Measurements from ENCODE around the gene KNG1.

DNA sequence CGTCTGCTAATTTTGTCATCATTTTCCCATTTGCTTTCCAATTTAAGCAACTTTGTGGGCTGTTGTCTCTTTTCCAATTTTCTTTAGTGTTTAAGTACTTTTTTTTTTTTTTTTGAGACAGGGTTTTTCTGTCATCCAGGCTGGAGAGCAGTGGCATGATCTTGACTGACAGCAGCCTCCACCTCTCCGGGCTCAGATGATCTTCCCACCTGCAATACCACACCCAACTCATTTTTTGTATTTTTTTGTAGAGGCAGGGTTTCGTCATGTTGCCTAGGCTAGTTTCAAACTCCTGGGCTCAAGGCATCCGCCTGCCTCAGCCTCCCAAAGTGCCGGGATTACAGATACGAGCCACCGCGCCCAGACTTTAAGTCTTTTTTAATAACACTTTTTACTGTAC is 40.1 kb downstream of the KNG1 start:
- TF ChIP-seq POLR2AphosphoS5 (IDR thresholded peaks at IDR 0.05) (no peak), POLR2A (IDR thresholded peaks at IDR 0.05) (no peak)
- TF ChIP-seq, protein P1, sequence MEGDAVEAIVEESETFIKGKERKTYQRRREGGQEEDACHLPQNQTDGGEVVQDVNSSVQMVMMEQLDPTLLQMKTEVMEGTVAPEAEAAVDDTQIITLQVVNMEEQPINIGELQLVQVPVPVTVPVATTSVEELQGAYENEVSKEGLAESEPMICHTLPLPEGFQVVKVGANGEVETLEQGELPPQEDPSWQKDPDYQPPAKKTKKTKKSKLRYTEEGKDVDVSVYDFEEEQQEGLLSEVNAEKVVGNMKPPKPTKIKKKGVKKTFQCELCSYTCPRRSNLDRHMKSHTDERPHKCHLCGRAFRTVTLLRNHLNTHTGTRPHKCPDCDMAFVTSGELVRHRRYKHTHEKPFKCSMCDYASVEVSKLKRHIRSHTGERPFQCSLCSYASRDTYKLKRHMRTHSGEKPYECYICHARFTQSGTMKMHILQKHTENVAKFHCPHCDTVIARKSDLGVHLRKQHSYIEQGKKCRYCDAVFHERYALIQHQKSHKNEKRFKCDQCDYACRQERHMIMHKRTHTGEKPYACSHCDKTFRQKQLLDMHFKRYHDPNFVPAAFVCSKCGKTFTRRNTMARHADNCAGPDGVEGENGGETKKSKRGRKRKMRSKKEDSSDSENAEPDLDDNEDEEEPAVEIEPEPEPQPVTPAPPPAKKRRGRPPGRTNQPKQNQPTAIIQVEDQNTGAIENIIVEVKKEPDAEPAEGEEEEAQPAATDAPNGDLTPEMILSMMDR (IDR thresholded peaks at IDR 0.05): no peak
